HG03457 (cell line): ENCODE results near the gene SLCO3A1.

ENCODE experiments used
- ATAC-seq: cut with Tn5 transposase; IDR thresholded peaks from one replicate; pipeline ENCODE4 v1.9.1; 2021; ENCODE audit warnings: moderate number of reproducible peaks; ENCODE audit not compliant: unreplicated experiment

SLCO3A1 gene

GRCh38 chr15:91909111-91909510, 55.6 kb downstream of the SLCO3A1 start:
- ATAC-seq, result no peak

GRCh38 chr15:91909574-91909973, 56.1 kb downstream of the SLCO3A1 start:
- ATAC-seq, result no peak

GRCh38 chr15:91911844-91912243, 58.3 kb downstream of the SLCO3A1 start:
- no peak for ATAC-seq

- ATAC-seq, result no peak
Measured at GRCh38 chr15:91912336-91912735, 58.8 kb downstream of the SLCO3A1 start.

GRCh38 chr15:91913560-91913959, 60.1 kb downstream of the SLCO3A1 start:
- no peak for ATAC-seq

- ATAC-seq, result no peak
Measured at GRCh38 chr15:91915576-91915975, 62.1 kb downstream of the SLCO3A1 start.

DNA sequence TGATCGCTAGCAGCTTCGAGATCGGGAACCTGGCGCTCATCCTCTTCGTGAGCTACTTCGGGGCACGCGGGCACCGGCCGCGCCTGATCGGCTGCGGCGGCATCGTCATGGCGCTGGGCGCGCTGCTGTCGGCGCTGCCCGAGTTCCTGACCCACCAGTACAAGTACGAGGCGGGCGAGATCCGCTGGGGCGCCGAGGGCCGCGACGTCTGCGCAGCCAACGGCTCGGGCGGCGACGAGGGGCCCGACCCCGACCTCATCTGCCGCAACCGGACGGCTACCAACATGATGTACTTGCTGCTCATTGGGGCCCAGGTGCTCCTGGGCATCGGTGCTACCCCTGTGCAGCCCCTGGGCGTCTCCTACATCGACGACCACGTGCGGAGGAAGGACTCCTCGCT, 62.5 kb downstream of the SLCO3A1 start:
- no peak for ATAC-seq

GRCh38 chr15:91917686-91918360, 64.3 kb downstream of the SLCO3A1 start:
- no peak for ATAC-seq

DNA sequence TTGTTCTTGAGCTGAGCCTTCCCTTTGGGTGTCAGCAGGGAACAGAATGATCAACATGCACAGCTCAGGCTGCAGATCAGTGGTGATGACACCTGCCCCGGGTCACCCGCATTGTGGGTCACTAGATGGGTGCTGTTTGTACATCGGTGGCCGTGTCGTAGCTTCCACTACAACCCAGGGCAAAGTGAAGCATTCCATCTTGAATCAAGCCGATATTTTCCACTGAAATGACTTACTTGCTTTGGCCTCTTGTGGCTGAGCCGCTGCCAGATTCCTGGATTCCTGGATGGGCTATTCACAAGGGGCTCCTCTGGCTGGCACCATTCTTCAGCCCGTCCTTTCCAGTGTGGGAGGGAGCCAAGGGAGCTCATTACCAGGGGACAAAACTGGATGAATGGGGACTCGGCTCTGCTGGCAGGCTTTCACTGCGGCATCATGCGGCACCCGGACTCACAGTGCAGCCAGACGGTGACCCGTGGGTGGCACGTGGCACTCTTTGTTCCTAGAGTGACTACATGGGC, 65.6 kb downstream of the SLCO3A1 start:
- no peak for ATAC-seq

- ATAC-seq, result no peak
Measured at GRCh38 chr15:91921188-91921842, 67.8 kb downstream of the SLCO3A1 start.

GRCh38 chr15:91921843-91922198, 68.3 kb downstream of the SLCO3A1 start:
- no peak for ATAC-seq

DNA sequence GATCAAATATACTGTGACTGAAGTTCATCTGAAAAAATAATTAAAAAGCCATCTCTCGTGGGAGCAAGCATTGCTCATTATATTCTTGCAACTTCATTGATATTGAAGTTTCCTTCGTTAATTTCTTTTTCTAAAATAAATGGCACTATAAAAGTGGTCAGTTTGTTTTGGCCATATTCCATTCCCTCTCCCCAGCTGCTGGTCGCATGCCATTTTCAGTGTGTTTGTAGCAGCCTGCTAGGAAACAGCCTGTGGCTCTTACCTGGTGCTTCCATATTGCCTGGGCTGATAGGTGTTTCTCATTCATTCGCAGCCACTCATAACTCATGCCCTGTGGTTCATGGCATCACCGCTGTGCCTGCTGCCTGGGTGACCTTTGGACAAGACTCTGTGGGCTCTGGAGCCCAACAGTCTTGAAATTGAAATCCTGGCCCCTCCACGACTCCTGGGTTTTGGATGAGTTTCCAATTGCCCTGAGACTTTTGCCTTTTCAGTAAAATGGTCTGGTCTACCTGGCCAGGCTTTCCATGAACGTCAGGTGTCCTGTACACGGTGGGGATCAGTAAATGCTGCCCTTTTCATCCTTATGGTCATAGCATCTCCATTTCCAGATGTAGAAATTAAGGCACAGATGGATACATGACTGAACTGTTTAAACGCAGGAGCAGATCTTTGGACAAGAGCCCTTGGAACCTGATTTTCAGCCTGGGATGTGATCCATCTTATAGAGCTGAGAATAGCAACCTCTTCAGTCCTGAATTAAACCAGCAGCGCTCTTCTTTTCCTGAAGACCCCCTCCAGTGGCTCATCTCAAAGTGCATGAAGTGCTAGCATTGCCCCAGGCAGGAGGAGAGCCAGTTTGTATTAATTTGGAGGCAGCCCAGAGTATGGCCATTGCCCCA, 69.4 kb downstream of the SLCO3A1 start:
- ATAC-seq, result no peak

GRCh38 chr15:91924183-91924582, 70.7 kb downstream of the SLCO3A1 start:
- no peak for ATAC-seq

GRCh38 chr15:91924837-91925495, 71.5 kb downstream of the SLCO3A1 start:
- ATAC-seq, result no peak

DNA sequence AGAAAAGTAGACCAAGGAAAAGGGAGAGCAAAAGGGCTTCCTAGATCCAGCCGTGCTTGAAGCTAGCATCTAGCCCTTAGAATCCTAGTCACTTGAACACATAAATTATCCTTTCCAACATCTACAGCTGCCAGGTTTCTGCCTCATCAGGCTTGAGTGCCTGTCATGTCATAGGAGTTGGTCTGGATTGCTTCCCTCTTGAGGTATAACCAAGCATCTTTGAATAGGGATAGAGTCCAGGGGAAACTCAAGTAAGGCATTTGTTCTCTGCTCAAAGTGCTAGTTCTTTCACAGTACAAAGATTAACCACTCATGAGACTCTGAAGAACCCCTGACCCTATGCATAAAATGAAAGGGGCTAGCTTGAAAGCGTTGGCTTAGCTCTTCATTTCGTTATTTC, 72.3 kb downstream of the SLCO3A1 start:
- no peak for ATAC-seq

- no peak for ATAC-seq
Measured at GRCh38 chr15:91926908-91927270, 73.4 kb downstream of the SLCO3A1 start.

GRCh38 chr15:91927585-91927984, 74.1 kb downstream of the SLCO3A1 start:
- no peak for ATAC-seq

DNA sequence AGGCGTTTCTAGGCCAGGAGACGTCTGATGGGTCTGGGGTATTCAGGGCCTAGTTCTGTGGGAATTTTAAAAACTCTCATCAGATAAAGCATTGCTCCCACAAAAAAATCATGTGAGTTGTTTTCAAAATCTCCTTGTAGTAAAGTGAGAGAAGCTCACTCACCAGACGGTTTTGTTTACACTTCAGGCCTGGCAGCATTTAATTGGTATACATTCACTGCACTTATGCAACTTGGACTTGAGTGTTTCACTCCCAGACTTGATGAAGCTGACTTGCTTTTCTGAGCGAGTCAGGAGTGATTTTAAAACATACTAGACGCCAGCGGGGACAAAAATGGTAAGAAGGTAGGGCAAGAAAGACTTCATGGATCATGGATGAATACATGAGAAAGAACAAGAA, 75.2 kb downstream of the SLCO3A1 start:
- no peak for ATAC-seq

DNA sequence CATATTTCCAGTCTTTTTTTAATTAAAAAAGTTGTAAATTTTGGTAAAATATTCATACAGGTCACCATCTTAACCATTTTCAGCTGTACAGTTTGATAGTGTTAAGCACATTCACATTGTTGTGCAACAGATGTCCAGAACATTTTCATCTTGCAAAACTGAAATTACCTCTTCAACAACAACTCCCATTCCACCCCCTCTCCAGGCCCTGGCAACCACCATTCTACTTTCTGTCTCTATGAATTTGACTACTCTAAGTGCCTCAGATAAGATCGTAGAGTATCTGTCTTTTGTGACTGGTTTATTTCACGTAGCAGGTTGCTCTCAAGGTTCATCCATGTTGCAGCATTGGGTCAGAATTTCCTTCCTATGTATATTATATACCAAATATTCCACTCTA, 76.0 kb downstream of the SLCO3A1 start:
- ATAC-seq, result no peak

DNA sequence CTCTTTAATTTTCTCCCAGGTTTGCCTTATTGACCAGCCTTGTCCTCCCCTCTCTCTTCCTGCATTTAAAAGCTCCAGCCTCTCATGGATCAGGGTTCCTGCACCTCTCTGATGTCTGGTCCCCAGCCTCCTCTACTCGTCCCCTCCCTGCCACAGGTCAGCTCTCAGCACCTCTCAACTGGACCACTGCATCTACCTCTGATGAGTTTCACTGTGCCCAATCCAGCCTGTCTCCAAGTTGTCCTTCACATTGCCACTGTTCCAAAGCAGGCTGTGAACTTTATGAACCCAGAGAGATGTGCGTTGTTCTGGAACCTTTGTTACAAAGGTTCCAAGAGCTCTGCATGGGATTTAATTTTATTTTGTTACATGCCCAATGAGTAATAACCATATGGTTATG, 76.6 kb downstream of the SLCO3A1 start:
- no peak for ATAC-seq

DNA sequence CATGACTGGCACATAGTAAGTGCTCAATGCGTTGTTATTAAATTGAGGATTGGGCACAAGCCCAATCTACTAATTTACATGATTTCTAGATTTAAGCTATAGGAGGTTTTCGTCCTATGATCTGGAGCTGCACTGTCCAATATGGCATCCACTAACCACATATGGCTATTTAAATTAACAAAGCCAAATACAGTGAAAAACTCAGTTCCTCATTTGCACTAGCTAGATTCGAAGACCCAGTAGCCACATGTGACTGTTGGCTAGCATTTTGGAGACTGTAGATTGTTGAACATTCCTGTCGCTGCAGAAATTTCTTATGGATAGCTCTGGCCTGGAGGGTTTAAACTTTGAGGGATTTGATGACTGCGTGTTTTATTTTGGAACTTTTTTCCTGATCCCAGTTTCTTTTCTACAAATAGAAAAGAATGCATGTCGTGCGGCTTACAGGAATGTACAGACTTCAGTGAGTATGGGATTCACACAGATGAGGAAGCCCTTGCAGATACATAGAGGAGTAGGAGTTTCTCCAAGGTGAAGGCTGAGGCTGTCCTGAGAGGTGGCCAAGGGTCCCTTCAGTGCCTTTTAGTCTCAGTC, 82.8 kb downstream of the SLCO3A1 start:
- no peak for ATAC-seq
